C4-2B (cell line): Measurements from ENCODE around the gene CSRP1.

Experiments
- ZFX ChIP-seq: fragments of 450-650 bp; IDR thresholded peaks from 2 replicates; pipeline ENCODE4 v1.6.1; 2017
- TF ChIP-seq, protein P1 (sequence below): fragments of 450-650 bp; conservative IDR thresholded peaks from 2 replicates; pipeline ENCODE4 v1.5.1; 2017; ENCODE audit warnings: mild to moderate bottlenecking

DNA sequence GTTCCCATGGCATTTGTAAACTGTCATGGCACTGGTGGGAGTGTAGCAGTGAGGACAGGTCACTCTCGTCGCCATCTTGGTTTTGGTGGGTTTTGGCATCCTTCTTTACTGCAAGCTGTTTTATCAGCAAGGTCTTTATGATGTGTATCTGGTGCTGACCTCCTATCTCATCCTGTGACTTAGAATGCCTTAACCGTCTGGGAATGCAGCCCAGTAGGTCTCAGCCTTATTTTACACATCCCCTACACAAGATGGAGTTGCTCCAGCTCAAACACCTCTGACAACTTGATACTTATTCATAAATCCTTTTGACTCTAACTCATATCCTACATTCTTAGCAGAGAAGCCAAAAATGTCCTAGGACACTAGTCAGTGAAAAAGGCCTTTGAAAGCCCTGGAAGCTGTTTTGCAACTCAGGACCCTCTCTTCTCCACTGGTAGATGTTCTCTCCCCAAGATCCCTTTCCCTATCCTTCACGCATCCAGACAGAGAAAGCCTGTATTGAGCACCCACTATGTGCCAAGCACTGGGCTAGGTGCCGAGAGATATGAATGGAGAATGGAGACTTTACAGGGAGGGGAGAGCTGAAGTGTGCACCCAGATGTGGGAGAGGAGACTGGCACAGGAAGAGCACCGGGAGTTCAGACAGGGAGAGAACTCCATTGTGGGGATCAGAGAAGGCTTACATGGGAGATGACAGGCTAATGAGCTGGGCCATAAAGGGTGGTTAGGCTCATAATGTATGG, 6.7 kb upstream of the CSRP1 start:
- TF ChIP-seq, protein P1, sequence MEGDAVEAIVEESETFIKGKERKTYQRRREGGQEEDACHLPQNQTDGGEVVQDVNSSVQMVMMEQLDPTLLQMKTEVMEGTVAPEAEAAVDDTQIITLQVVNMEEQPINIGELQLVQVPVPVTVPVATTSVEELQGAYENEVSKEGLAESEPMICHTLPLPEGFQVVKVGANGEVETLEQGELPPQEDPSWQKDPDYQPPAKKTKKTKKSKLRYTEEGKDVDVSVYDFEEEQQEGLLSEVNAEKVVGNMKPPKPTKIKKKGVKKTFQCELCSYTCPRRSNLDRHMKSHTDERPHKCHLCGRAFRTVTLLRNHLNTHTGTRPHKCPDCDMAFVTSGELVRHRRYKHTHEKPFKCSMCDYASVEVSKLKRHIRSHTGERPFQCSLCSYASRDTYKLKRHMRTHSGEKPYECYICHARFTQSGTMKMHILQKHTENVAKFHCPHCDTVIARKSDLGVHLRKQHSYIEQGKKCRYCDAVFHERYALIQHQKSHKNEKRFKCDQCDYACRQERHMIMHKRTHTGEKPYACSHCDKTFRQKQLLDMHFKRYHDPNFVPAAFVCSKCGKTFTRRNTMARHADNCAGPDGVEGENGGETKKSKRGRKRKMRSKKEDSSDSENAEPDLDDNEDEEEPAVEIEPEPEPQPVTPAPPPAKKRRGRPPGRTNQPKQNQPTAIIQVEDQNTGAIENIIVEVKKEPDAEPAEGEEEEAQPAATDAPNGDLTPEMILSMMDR = no peak; the same call in 1 of the 2 replicates
- no peak for TF ChIP-seq ZFX
